ENCODE results near the gene MEAK7. TPM values are rescaled to one million over a fixed set of nuclear protein-coding genes. Genes with fewer than 3 reads are reported as not detected.

The MEAK7 gene
- total RNA-seq, 1 donor from 2014 or later = 18.4 TPM

DNA sequence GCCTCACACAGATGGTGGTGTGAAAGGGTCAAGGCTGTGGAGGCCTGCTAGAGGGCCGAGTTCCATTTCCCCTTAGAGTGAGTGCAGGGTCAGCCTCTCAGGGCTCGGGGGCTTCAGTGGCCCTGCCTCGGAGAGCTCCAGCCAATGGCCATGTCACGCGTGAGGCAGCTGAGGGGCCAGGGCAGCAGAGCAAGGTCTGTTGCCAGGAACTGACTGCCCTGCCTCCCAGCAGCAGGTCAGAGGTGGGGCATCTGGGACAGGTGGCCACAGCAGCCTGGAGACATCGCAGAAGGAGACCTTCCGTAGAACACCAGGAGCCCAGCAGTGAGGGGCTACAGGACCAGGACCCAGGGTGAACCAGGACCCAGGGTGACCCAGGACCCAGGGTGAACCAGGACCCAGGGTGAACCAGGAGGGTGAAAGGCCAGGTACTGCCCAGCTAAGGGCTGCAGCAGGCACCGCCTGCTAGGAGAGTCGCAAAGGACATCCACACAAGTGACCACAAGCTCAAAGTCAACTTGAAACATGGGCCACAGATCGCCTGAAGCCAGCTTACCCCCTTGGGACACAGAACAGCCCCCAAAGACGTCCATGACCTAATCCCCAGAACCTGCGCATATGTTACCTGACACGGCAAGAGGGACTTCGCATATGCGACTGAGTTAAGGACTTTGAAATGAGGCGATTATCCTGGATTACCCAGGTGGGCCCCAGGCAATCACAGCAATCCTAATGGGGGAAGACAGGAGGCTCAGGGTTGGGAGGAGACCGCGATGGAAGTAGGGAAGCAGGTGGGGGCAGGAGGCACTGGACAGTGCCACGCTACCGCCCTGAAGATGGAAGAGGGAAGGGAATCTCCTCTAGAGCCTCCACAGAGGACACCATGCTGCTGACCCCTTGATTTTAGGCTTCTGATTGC is 4.8 kb upstream of the MEAK7 start:
- Mint-ChIP-seq H3K9me3 (no peaks in the 10 kb centered on the region), H3K27ac (peak overlapping the region; percentile 67), H3K4me3 (peak overlapping the region; percentile 37), H3K36me3 (no peaks in the 10 kb centered on the region), H3K4me1 (peaks cover 48% of the 10 kb centered on the region), H3K27me3 (ENCODE audit: insufficient read depth, low read depth) (peaks cover 16% of the 10 kb centered on the region)
- H3K9ac ChIP-seq = no peak overlapping the region
- H3K4me2 ChIP-seq = no peak overlapping the region
- H3K4me3 ChIP-seq = no peak overlapping the region
- H2AFZ ChIP-seq (replicated peaks) = no peak overlapping the region
- no peaks in the 10 kb centered on the region for H3K9me3 ChIP-seq (ENCODE audit: low read depth)
- H3F3A ChIP-seq (ENCODE audit: low read depth) = no peaks in the 10 kb centered on the region
- H3K4me1 ChIP-seq = peaks cover 5% of the 10 kb centered on the region
- H3K79me2 ChIP-seq (ENCODE audit: low read depth) = no peaks in the 10 kb centered on the region
- H3K27me3 ChIP-seq = no peaks in the 10 kb centered on the region
- no peaks in the 10 kb centered on the region for H4K20me1 ChIP-seq (ENCODE audit: low read depth)
- DNase-seq (ENCODE audit: low spot score) = no peak
- TF ChIP-seq EZH2 (IDR thresholded peaks at IDR 0.05) (no peak), EZH2phosphoT487 (IDR thresholded peaks at IDR 0.05) (no peak)
- TF ChIP-seq, protein P1, sequence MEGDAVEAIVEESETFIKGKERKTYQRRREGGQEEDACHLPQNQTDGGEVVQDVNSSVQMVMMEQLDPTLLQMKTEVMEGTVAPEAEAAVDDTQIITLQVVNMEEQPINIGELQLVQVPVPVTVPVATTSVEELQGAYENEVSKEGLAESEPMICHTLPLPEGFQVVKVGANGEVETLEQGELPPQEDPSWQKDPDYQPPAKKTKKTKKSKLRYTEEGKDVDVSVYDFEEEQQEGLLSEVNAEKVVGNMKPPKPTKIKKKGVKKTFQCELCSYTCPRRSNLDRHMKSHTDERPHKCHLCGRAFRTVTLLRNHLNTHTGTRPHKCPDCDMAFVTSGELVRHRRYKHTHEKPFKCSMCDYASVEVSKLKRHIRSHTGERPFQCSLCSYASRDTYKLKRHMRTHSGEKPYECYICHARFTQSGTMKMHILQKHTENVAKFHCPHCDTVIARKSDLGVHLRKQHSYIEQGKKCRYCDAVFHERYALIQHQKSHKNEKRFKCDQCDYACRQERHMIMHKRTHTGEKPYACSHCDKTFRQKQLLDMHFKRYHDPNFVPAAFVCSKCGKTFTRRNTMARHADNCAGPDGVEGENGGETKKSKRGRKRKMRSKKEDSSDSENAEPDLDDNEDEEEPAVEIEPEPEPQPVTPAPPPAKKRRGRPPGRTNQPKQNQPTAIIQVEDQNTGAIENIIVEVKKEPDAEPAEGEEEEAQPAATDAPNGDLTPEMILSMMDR (IDR thresholded peaks at IDR 0.05) = no peak
- H3K27ac ChIP-seq = no peak overlapping the region
- H3K36me3 ChIP-seq = no peaks in the 10 kb centered on the region

DNA sequence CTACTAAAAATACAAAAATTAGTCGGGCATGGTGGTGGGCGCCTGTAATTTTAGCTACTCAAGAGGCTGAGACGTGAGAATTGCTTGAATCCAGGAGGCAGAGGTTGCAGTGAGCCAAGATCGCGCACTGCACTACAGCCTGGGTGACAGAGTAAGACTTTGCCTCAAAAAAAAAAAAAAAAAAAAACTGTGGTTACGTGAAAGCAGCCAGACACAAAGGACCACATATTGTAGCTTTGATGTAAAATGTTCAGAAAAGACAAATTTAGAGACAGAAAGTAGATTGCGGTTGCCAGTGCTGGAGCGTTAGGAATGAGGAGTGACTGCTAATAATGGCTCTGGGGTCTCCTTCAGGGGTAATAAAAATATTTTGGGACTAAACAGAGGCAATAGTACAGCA is 4.0 kb upstream of the MEAK7 start:
- Histone ChIP-seq H3K4me3 (no peak overlapping the region), H3K36me3 (no peaks in the 10 kb centered on the region), H3K27me3 (no peaks in the 10 kb centered on the region), H3K9me3 (ENCODE audit: low read depth) (no peaks in the 10 kb centered on the region), H3K27ac (no peak overlapping the region), H3K4me1 (peaks cover 5% of the 10 kb centered on the region), H3K4me2 (no peak overlapping the region), H2AFZ (replicated peaks) (no peak overlapping the region), H3K79me2 (ENCODE audit: low read depth) (peaks cover 5% of the 10 kb centered on the region), H4K20me1 (ENCODE audit: low read depth) (no peaks in the 10 kb centered on the region), H3F3A (ENCODE audit: low read depth) (no peaks in the 10 kb centered on the region), H3K9ac (no peak overlapping the region)
- Mint-ChIP-seq H3K4me3 (no peak overlapping the region), H3K4me1 (peaks cover 50% of the 10 kb centered on the region), H3K27ac (no peak overlapping the region), H3K36me3 (no peaks in the 10 kb centered on the region), H3K27me3 (ENCODE audit: insufficient read depth, low read depth) (peaks cover 16% of the 10 kb centered on the region), H3K9me3 (no peaks in the 10 kb centered on the region)
- DNase-seq (ENCODE audit: low spot score) = no peak
- TF ChIP-seq, protein P1 (IDR thresholded peaks at IDR 0.05) = no peak
- TF ChIP-seq EZH2 (IDR thresholded peaks at IDR 0.05) (no peak), EZH2phosphoT487 (IDR thresholded peaks at IDR 0.05) (no peak)

DNA sequence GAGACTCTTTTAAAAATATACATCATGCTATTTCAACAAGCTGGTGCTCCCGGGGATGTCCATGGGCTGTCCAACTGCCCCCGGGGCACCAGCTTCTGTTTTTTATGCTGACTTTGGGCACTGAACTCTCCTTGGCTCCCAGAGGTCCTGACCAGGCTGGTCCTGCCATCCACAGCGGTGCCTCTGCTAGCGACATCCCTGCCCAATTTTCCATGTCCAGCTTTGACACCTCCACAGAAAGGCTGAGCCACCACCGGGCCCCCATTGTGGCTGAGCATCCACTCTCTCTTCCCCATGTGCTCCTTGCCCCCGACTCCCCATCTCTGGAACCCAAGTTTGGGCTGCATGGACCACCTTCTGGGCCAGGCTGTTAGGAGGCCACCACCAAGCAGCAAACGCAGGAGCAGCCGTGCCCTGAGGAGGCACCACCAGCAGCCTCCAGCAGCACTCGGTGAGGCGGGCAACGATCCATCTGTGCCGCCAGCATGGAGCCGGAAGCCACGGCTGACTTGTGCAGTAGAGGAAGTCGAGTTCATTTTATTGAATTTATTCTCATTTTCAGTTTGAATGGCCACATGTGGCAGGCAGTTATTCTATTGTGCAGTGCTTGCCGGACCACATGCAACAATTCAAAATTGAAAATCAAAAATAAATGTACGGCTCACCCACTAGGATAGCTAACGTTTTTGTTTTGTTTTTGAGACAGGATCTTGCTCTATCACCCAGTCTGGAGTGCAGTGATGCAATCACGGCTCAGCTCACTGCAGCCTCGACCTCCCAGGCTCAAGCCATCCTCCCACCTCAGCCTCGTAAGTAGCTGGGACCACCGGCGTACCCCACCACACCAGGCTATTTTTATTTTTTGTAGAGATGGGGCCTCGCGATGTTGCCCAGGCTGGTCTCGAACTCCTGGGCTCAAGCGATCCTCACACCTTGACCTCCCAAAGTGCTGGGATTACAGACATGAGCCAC is 2.8 kb upstream of the MEAK7 start:
- H3K27me3 ChIP-seq = no peaks in the 10 kb centered on the region
- peaks cover 15% of the 10 kb centered on the region for H3K27me3 Mint-ChIP-seq (ENCODE audit: insufficient read depth, low read depth)
- H3K4me3 ChIP-seq = no peak overlapping the region
- peaks cover 2% of the 10 kb centered on the region for H3K36me3 Mint-ChIP-seq
- TF ChIP-seq EZH2 (IDR thresholded peaks at IDR 0.05) = no peak
- TF ChIP-seq, protein P1 (IDR thresholded peaks at IDR 0.05) = no peak
- no peak for TF ChIP-seq EZH2phosphoT487 (IDR thresholded peaks at IDR 0.05)
- no peak for DNase-seq (ENCODE audit: low spot score)
- no peaks in the 10 kb centered on the region for H3K36me3 ChIP-seq
- peaks cover 46% of the 10 kb centered on the region for H3K4me1 Mint-ChIP-seq
- no peaks in the 10 kb centered on the region for H3K9me3 ChIP-seq (ENCODE audit: low read depth)
- H3K4me1 ChIP-seq = peaks cover 5% of the 10 kb centered on the region
- H4K20me1 ChIP-seq (ENCODE audit: low read depth) = no peaks in the 10 kb centered on the region
- H3K27ac Mint-ChIP-seq = no peak overlapping the region
- H3K27ac ChIP-seq = no peak overlapping the region
- H3K4me3 Mint-ChIP-seq = no peak overlapping the region
- no peak overlapping the region for H2AFZ ChIP-seq (replicated peaks)
- no peak overlapping the region for H3K9ac ChIP-seq
- peaks cover 5% of the 10 kb centered on the region for H3K79me2 ChIP-seq (ENCODE audit: low read depth)
- no peaks in the 10 kb centered on the region for H3K9me3 Mint-ChIP-seq
- no peaks in the 10 kb centered on the region for H3F3A ChIP-seq (ENCODE audit: low read depth)
- H3K4me2 ChIP-seq = no peak overlapping the region

All from neural progenitor cell (in vitro differentiated cells).